Activated CD8-positive, alpha-beta T cell treated with anti-CD3 and anti-CD28 coated beads for 36 hours (primary cell): ENCODE data around the gene ST14. TPM values are rescaled to one million over a fixed set of nuclear protein-coding genes. Genes with fewer than 3 reads are reported as not detected.
"Not testable (repeated sequence)": the region's sequence is repeated elsewhere in the genome, so short reads cannot be mapped to it uniquely, and the experiment has no call there.

Source experiments
- ATAC-seq: fragments of 200-7000 bp; cut with Tn5 transposase; one replicate; pipeline ENCODE4 v1.10.0; 2021; ENCODE audit warnings: mild to moderate bottlenecking, moderate library complexity
- CTCF ChIA-PET: fragments of 350-600 bp; sonication (Branson Sonifier 250); formaldehyde crosslinking; loops from one replicate; lab custom pipeline; 2021; ENCODE audit warnings: antibody characterized with exemption; lab: Charles Lee
- POLR2A ChIA-PET: fragments of 350-600 bp; sonication (Branson Sonifier 250); formaldehyde crosslinking; loops from one replicate; lab custom pipeline; 2021; ENCODE audit warnings: antibody characterized with exemption; lab: Charles Lee
- DNase-seq: peaks from one replicate; pipeline ENCODE4 v3.0.0-alpha.2; 2020
- H3K27ac Mint-ChIP-seq: one replicate; pipeline ENCODE4 v1.8.0; 2021; ENCODE audit warnings: mild to moderate bottlenecking, mixed read lengths
- H3K27me3 Mint-ChIP-seq: one replicate; pipeline ENCODE4 v1.8.0; 2021; ENCODE audit warnings: mixed read lengths
- H3K36me3 Mint-ChIP-seq: one replicate; pipeline ENCODE4 v1.8.0; 2021; ENCODE audit warnings: low read depth, mixed read lengths
- H3K4me1 Mint-ChIP-seq: one replicate; pipeline ENCODE4 v1.8.0; 2021; ENCODE audit warnings: low read depth, mixed read lengths
- H3K4me3 Mint-ChIP-seq: one replicate; pipeline ENCODE4 v1.8.0; 2021; ENCODE audit warnings: mild to moderate bottlenecking, moderate library complexity, mixed read lengths
- H3K9me3 Mint-ChIP-seq: one replicate; pipeline ENCODE4 v1.8.0; 2021; ENCODE audit warnings: mixed read lengths
- CTCF ChIP-seq: fragments of 200-600 bp; IDR thresholded peaks from one replicate; pipeline ENCODE4 v1.8.0; 2022; ENCODE audit warnings: antibody characterized with exemption, mild to moderate bottlenecking
- intact Hi-C: fragments of 100-400 bp; cut with micrococcal nuclease; formaldehyde crosslinking; loops from one replicate; pipeline ENCODE4 v1.10.0; 2022
- total RNA-seq, 2 experiments: library from RNA; stranded (reverse); gene quantifications; one replicate each; pipeline ENCODE4 v1.2.3, GENCODE V29; 2021

ST14 gene
- total RNA-seq, 2 experiments from 2014 or later, result not detected

- Mint-ChIP-seq H3K27ac (no peak overlapping the region), H3K9me3 (no peaks in the 10 kb centered on the region), H3K36me3 (no peaks in the 10 kb centered on the region), H3K4me3 (no peak overlapping the region), H3K27me3 (peaks cover 22% of the 10 kb centered on the region), H3K4me1 (no peaks in the 10 kb centered on the region)
- ATAC-seq (no peak), DNase-seq (no peak)
- intact Hi-C loops, result no loop called here
- ChIA-PET CTCF (interaction anchor here (0.9 kb wide), 1 partner anchor 36 kb away, joined by 3 read pairs; no protein-coding TSS in a partner anchor), POLR2A (no interaction called here)
- TF ChIP-seq CTCF, result no peak
These were observed 8.5 kb downstream of the ST14 start for GRCh38 chr11:130168105-130168504.

- intact Hi-C loops, result no loop called here
- Mint-ChIP-seq H3K4me1 (no peaks in the 10 kb centered on the region), H3K4me3 (no peak overlapping the region), H3K36me3 (no peaks in the 10 kb centered on the region), H3K27ac (no peak overlapping the region), H3K9me3 (peaks cover 8% of the 10 kb centered on the region), H3K27me3 (peaks cover 13% of the 10 kb centered on the region)
- DNase-seq (no peak), ATAC-seq (no peak)
- CTCF ChIA-PET, result no interaction called here
- POLR2A ChIA-PET, result no interaction called here
- no peak for TF ChIP-seq CTCF
These were observed 10.8 kb downstream of the ST14 start for GRCh38 chr11:130170345-130170744.

GRCh38 chr11:130171534-130171933 is 12.0 kb downstream of the ST14 start:
- peaks cover 10% of the 10 kb centered on the region for H3K27me3 Mint-ChIP-seq
- ChIA-PET CTCF (no interaction called here), POLR2A (no interaction called here)
- ATAC-seq, result no peak
- H3K27ac Mint-ChIP-seq, result no peak overlapping the region
- no peaks in the 10 kb centered on the region for H3K4me1 Mint-ChIP-seq
- H3K36me3 Mint-ChIP-seq, result no peaks in the 10 kb centered on the region
- DNase-seq, result no peak
- intact Hi-C loops, result no loop called here
- TF ChIP-seq CTCF, result no peak
- peaks cover 8% of the 10 kb centered on the region for H3K9me3 Mint-ChIP-seq
- no peak overlapping the region for H3K4me3 Mint-ChIP-seq

- DNase-seq, H3K36me3 Mint-ChIP-seq, H3K4me3 Mint-ChIP-seq, H3K4me1 Mint-ChIP-seq, H3K27me3 Mint-ChIP-seq, H3K9me3 Mint-ChIP-seq, H3K27ac Mint-ChIP-seq, intact Hi-C loops, POLR2A ChIA-PET, CTCF ChIA-PET, ATAC-seq: not testable (repeated sequence)
These were observed 12.4 kb downstream of the ST14 start for GRCh38 chr11:130172001-130172400.

GRCh38 chr11:130174642-130175041 is 15.1 kb downstream of the ST14 start:
- DNase-seq (no peak), ATAC-seq (no peak)
- Mint-ChIP-seq H3K27ac (no peak overlapping the region), H3K36me3 (no peaks in the 10 kb centered on the region), H3K4me1 (no peaks in the 10 kb centered on the region), H3K4me3 (no peak overlapping the region), H3K27me3 (peaks cover 5% of the 10 kb centered on the region), H3K9me3 (peaks cover 8% of the 10 kb centered on the region)
- TF ChIP-seq CTCF, result no peak
- ChIA-PET CTCF (no interaction called here), POLR2A (no interaction called here)
- intact Hi-C loops, result no loop called here

GRCh38 chr11:130175898-130176297 is 16.3 kb downstream of the ST14 start:
- POLR2A ChIA-PET, result no interaction called here
- ATAC-seq, result no peak
- Mint-ChIP-seq H3K27ac (no peak overlapping the region), H3K9me3 (peaks cover 8% of the 10 kb centered on the region), H3K27me3 (peaks cover 5% of the 10 kb centered on the region), H3K4me1 (no peaks in the 10 kb centered on the region), H3K4me3 (no peak overlapping the region), H3K36me3 (no peaks in the 10 kb centered on the region)
- CTCF ChIA-PET, result no interaction called here
- DNase-seq, result no peak
- no peak for TF ChIP-seq CTCF
- intact Hi-C loops, result no loop called here
